Left colon (tissue), 2 donors: Measurements from ENCODE around the gene CNOT6L. TPM values are rescaled to one million over a fixed set of nuclear protein-coding genes. Genes with fewer than 3 reads are reported as not detected.
"Not testable (repeated sequence)": the region's sequence is repeated elsewhere in the genome, so short reads cannot be mapped to it uniquely, and the experiment has no call there.

Experiments
- ATAC-seq: fragments of 200-7000 bp; cut with Tn5 transposase; one replicate; pipeline ENCODE4 v1.9.1; 2020; ENCODE audit warnings: mild to moderate bottlenecking, moderate library complexity
- DNase-seq, 2 donors: peaks; one replicate each; pipeline ENCODE4 v3.0.0-alpha.2; 2020
- intact Hi-C, 2 donors: fragments of 100-400 bp; cut with DNase I in 1 of 2; cut with micrococcal nuclease in 1 of 2; formaldehyde crosslinking; loops; one replicate each; pipeline versions ENCODE4 v1.11.2 to v1.14.0; 2022; cut with DNase I, micrococcal nuclease
- total RNA-seq, 2 donors: library from RNA; stranded (reverse); fragmentation: NEBNext Ultra II Directional; extraction: Animal tissue kit (Norgen Biotek cat#: 25700); gene quantifications; one replicate each; pipeline ENCODE4 v1.2.1, GENCODE V29; 2021
- donor health status: DM: no; HTN: no; CAD: no.
- donor health status: DM: yes; HTN: yes; CAD: no.

CNOT6L gene
- total RNA-seq, 2 donors from 2014 or later = 40.2 to 49.8 TPM

DNA sequence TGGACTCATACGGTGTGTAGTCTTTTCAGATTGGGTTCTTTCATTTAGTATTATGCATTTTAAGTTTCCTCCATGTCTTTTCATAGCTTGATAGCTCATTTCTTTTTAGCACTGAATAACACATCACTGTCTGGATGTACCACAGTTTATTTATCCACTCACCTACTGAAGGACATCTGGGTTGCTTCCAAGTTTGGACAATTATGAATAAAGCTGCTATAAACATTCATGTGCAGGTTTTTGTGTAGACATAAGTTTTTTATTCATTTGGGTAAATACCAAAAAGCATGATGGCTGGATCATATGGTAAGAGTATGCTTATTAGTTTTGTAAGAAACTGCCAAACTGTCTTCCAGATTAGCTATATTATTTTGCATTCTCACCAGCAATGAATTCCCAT is 29.0 kb downstream of the CNOT6L start:
- ATAC-seq (no peak), DNase-seq (no peak)
- intact Hi-C loops = no loop called here

DNA sequence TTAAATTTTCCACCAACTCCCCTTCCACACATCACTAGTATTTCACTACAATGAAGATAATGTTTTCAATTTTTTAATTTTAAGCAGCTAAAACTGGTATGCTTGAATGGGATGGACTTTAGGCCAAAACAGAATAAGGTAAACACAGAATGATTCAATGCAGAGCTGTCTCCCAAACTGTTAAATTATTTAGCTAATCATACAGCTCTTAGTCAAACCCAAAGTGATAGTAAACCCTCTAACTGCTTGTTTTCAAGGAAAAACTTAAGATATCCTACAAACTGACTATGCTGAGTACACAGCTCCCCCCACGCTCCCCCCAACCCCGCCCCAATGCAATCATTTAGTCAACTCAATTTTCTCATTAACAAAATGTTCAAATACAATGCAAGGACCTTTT is 30.2 kb downstream of the CNOT6L start:
- DNase-seq (no peak), ATAC-seq (no peak)
- intact Hi-C loops = no loop called here

DNA sequence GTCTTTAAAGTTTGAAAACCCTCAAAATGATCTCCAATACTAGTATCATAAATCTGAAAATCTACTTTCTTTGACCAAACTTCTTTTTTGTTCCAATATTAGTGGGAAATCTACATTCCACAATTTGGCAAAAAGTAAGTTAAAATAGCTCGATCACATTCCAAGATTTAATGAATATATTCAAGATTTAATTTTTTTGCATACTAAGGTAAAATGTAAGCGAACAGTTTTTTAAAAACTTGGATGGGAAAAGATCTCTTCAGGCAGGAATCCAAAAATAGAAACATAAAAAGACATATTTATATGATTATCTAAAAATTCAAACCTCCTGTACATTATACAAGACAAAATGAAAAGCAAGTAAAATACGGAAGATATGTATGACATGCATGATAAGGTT is 31.2 kb downstream of the CNOT6L start:
- intact Hi-C loops = no loop called here
- DNase-seq (no peak), ATAC-seq (no peak)

DNA sequence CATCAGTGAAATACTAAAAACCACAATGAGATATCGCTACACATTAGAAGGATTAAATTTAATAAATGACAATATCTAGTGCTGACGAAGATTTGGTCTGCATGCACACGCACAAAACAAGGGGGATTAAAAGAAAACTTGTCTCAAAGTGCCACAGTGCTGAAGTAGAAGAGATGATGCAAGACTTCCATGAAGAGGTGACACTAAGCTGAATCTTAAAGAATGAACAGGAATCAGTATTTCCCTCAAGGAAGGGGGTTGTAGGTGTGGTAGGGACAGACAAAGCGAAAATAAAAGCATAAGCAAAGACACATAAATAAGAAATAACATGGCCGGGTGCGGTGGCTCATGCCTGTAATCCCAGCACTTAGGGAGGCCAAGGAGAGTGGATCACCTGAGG is 33.5 kb downstream of the CNOT6L start:
- intact Hi-C loops = no loop called here
- no peak for ATAC-seq
- no peak for DNase-seq

DNA sequence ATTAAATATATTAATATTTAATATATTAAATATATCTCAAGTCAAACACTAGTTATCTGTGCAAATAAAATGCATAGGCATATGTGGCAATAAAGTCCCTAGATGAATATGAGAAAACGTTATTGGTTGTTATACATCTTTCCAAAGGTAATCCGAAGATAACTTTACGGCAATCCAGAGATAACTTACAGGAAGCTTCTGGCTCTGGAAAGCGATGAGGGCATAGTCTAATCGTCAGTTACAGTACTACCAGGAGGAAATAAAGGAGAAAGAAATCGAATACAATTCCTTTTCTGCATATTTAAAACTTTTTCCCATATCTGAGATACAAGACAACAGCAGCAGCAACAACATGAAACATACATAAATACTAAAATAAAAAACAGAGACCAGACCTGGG is 35.3 kb downstream of the CNOT6L start:
- intact Hi-C loops = no loop called here
- DNase-seq (no peak), ATAC-seq (peak; percentile 97)

DNA sequence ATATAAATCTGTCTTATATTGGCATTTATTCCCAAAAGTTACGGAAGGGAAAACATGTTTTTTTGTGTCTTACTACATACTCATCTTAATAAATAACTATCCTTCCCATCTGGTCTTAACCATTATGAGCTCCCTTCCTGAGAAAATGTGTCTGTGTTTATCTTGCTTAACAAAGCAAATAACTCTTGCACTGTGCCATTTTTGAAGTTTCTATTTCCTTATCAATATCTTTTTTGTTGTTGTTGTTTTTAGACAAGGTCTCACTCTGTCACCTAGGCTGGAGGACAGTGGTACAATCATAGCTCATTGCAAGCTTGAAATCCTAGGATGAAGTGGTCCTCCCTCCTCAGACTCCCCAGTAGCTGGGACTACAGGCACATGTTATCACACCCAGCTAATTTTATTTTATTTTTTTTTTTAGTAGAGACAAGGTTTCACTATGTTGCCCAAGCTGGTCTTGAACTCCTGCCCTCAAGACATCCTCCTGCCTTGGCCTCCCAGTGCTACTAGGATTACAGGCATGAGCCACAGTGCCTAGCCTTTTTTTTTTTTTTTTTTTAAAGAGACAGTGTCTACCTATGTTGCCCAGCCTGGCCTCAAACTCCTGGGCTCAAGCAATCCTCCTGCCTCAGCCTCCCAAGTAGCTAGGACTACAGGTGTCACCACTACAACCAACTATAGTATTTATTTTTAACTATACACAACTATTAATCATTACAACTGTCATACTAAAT is 36.9 kb downstream of the CNOT6L start:
- DNase-seq = no peak
- ATAC-seq = no peak
- intact Hi-C loops = no loop called here

DNA sequence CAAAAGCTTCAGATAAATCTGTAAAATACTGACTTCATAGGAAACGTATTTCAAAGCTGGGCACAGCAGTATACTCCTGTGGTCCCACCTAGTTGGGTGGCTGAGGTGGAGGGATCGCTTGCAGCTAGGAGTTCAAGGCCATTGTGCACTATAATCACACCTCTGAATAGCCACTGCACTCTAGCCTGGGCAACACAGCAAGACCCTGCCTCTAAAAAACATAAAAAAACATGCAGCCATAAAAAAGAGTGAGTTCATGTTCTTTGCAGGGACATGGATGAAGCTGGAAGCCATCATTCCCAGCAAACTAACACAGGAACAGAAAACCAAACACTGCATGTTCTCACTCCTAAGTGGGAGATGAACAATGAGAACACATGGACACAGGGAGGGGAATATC is 38.4 kb downstream of the CNOT6L start:
- ATAC-seq, intact Hi-C loops: not testable (repeated sequence)

DNA sequence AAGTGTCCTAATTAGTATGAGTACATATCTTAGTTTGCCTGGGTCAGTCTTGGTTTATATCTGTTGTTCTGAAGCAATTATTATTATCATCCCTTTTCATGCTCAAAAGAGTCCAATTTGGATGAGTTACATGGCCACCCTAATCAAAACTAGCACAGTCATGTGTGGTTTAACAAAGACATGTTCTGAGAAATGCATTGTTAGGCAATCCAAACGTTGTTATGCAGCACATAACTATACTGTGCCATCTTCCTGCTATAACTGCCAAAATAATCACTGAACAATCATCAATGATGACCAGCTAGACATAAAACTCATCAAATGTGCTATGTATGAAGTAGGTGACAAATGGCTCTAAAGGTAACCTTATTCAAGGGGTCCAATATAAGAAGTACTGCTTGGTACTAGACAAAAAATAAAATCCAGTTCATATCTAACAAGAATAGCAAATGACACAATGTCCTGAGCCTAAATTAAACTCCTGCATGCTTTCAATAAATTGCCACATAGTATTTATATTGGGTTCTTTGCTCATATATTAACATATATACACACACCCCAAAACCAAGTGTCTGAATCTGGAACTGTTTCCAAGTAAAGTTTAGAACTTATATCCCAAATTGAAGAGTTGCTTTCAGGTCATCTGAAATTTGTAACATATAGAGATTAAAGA is 41.9 kb downstream of the CNOT6L start:
- intact Hi-C loops = no loop called here
- ATAC-seq = peak; percentile 56
- DNase-seq = no peak

More for the DNA sequence above, 38.4 kb downstream of the CNOT6L start:
- DNase-seq = not testable (repeated sequence)

DNA sequence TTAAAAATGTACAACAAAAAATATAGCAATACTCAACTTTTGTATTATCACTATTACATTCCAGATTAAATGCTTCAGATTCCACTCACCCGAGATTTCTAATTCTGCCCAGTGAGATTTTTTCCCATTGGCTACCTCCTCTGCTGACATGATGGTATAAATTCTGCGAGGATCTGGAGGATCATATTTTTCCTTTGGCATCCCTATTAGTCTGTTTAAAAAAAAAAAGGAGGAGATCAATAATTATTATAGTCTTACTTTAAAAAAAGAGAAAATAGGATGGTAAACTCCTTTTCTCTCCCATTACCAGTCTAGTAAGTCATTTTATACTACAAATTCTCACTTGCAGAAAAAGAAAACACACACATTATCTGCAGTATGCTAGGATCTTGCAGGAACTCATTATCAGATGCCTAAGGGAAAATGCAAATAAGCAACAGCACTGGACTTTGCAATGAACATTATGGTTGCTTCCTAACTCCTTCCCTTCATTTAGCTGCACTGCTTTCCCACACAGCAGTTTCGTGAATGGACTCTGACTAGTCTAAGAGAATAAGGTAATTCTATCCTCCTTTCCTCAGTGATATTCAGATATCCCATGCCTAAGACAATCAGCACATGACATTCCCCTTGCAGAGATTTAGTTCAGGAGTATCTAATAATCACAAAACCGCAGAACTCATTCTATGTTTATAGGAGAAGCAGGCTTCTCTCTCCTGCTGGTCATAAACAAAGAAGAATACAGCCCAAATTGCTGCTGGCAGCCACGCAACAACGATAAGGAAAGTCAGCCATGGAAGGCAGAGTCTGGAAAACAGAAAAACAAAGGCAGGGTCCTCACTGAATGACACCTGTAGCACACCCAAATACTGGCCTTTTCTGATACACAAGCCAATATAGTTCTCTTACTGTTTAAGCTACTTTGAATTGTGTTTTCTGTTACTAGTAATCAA is 42.7 kb downstream of the CNOT6L start:
- intact Hi-C loops = no loop called here
- peak; percentile 85 for ATAC-seq
- DNase-seq = peak in 1 of 2 donors; percentile 21

DNA sequence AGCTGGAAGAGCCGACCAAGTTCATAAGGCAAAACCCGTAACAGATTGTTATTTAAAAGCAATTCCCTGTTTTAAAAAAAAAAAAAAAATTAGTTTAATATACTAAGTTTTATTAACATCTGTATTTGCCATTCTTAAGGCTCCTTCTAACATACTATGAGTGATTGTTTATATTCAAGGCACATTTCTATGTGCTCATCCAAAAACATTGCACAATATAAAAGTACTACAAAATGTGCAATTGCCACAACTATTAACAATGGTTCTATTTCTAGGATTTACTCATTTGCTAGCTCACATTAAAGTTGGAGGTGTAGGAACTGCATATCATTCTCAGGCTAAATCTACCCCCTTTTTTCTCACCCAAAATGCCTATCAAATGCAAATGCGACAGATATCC is 46.1 kb downstream of the CNOT6L start:
- no peak for ATAC-seq
- intact Hi-C loops = no loop called here
- DNase-seq = no peak

DNA sequence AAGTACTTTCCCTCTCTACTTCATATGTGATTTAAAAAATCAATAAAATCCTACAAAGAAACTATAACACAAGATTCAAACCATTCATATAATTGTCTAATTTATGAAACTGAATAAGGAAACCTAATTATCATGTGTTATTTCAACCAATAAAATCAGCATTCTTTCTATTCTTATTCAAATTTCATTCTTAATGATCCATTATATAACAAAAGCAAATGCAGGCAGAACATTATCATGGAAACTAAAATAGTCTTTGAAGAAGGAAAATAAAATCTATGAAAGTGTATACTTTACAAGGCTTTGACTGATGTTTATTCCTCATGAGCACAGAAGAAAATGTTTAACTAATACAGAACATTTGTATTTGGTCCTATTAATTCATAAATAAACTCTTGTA is 47.6 kb downstream of the CNOT6L start:
- intact Hi-C loops = no loop called here
- ATAC-seq (no peak), DNase-seq (no peak)

DNA sequence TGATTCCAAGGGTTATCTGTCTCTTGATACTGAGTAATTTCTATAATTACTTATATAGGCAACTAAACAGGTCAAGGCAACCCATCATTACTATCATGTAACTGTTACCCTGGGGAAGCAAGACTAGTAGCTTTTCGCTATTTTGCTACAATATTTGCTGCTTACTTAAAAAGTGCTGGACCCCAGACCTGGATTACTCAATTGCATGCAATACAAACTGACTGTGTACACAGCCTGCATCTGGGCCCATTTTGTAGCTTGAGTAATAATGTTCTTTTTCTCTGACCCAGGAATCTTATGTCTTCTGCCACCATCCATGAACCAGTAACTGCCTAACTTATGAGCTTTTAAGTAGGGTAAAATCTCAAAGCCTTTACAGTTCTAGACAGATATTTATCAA is 53.4 kb downstream of the CNOT6L start:
- ATAC-seq (no peak), DNase-seq (no peak)
- intact Hi-C loops = no loop called here

DNA sequence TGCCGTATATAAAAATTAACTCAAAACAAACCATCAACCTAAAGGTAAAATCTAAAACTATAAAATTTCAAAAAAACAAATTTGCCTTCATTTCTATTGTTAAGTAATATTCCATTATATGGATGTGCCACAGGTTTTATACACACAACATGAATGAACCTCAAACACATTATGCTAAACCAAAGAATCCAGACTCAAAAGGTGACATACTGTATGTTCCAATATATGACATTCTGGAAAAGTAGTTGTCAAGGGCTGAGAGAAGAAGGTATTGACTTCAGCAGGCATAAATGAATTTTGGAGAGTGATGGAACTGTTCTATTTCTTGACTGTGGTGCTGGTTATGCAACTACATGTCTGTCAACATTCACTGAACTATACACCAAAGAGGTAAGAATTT is 56.6 kb downstream of the CNOT6L start:
- no peak for ATAC-seq
- intact Hi-C loops = no loop called here
- no peak for DNase-seq

DNA sequence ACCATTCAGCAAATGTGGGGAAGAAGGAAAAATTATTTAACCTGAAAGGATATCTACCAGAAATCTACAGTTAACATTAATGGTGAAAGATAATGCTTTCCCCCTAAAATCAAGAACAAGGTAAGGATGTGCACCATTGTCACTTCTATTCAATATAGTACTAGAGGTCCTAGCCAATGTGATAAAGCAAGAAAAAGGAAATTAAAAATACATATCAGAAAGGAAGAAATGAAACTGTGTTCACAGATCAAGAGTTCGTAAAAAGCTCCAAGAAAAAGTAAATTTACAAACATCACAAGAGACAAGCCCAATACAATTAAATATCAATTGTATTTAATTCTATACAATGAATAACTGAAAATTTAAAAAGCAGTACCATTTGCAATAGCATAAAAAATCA is 57.6 kb downstream of the CNOT6L start:
- no peak for DNase-seq
- no peak for ATAC-seq
- intact Hi-C loops = no loop called here

DNA sequence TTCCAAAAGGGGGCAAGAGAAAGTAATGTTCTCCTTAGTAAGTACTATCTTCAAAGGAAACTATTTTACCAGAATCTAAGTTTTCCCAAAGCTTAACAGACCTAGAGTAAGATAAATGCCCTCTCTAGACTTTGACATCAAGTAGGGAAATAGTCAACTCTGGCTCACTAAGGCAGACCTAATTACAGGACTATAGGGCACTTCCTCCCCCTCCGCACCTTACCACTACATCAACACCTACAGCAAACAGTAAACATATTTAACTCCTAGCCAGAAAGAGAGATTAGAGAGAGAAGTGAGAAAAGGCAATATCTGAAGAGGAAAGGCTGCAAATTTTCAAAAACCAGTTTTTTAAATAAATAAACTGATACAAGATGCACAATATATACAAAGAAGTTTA is 60.4 kb downstream of the CNOT6L start:
- intact Hi-C loops = no loop called here
- DNase-seq = no peak
- no peak for ATAC-seq

DNA sequence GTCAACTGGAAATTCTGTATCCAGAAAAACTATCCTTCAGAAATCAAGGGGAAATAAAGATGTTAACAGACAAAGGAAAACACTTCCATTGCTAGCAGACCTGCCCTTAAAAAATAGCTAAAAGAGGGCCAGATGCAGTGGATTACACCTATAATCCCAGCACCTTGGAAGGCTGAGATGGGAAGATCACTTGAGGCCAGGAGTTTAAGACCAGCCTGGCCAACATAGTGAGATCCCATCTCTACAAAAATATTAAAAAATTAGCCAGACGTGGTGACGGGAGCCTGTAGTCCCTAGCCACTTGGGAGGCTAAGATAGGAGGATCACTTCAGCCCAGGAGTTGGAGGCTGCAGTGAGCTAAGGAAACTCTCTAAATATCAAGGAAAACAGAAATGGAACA is 67.4 kb downstream of the CNOT6L start:
- no peak for DNase-seq
- intact Hi-C loops = no loop called here
- ATAC-seq = no peak

DNA sequence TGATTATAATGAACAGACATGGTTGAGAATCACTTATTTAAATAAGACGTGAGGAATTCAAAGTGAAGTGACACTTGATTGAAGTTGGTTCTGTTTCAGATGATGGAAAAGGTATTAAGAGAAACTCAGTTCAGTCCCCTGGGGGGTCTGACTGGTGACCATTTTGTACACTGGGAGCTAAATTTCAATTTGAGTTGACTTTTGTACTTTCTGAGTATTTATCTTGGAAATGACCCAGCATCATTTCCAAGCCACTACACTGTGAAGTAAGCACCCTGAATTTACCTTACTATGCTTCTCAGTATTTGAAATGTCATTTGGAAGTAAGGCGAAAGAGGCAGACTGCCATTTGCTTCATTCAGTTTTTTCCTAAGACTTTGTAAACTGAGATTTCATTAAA is 73.4 kb downstream of the CNOT6L start:
- DNase-seq = no peak
- no peak for ATAC-seq
- intact Hi-C loops = no loop called here

DNA sequence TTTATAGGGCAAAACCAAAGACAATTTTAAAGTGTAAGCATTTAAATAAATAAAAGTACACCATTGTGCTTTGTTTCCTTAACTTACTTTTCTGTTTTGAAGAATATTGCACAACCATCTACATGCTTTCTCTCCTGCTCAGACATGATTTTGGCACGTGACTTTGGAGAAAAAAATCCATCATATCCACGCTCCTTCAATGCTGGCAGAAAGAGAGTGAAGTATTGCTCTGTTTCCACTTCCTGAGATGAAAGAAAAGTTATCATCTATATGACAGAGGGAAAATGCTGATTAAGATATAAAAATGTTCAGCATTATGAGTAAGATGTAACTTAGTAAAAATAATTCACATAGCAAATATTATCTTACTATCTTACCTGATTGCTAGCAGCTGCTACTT is 77.1 kb downstream of the CNOT6L start:
- intact Hi-C loops = no loop called here
- DNase-seq (no peak), ATAC-seq (no peak)

DNA sequence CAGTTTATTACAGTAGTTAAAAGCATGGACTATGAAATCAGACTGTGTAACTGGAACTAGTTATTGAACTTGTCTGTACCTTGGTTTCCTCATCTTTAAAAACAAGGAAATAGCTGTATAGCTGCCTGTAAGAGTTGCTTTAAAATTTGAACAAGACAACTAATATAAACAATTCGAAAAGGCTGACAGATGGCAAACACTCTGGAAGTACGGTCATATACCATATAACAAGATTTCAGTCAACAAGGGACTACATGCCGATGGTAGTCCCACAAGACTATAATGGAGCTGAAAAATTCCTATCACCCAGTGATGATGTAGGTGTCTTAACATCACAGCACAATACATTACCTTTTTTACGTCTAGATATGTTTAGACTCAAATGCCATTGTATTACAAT is 78.7 kb downstream of the CNOT6L start:
- DNase-seq (no peak), ATAC-seq (peak; percentile 80)
- intact Hi-C loops = no loop called here

DNA sequence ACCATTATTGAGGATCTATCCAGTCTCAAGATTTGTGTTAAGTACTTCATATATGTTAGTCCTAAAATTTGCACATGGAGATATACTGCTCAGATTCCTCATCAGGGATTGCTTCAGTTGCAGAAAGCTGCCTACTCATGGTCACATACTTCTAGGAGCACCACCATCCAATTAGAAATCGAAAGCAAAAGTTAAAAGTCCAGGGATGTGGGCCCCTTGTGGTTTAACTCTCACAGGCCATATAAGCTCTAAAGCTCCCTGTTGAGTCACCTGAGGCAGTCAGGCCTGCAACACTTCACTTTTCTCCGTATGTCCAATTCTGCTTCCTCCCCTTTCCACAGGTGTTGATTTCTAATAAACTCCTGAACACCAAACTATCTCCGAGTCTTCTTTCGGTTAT is 84.2 kb downstream of the CNOT6L start:
- ATAC-seq (peak; percentile 59), DNase-seq (no peak)
- intact Hi-C loops = no loop called here
